Left lung (tissue), 10 donors: ENCODE results near the gene GLYR1. TPM values are rescaled to one million over a fixed set of nuclear protein-coding genes. Genes with fewer than 3 reads are reported as not detected.

Experiments
- ATAC-seq: fragments of 200-7000 bp; cut with Tn5 transposase; one replicate; pipeline ENCODE4 v1.9.1; 2020; ENCODE audit warnings: moderate library complexity
- DNase-seq, 4 donors: peaks; one replicate each; pipeline ENCODE4 v3.0.0-alpha.2; 2013 to 2020
- H3K27ac ChIP-seq, 2 donors: fragments of 200-600 bp; sonication (generic) in 1 of 2; one replicate each; pipeline versions ENCODE4 v1.5.0 to v1.8.0; 2020 to 2021
- H3K27me3 ChIP-seq, 2 donors: fragments of 200-600 bp; sonication (generic) in 1 of 2; one replicate each; pipeline versions ENCODE4 v1.5.0 to v1.8.0; 2020 to 2021
- H3K36me3 ChIP-seq, 2 donors: fragments of 200-600 bp; sonication (generic) in 1 of 2; one replicate each; pipeline versions ENCODE4 v1.5.0 to v1.8.0; 2020 to 2021
- H3K4me1 ChIP-seq, 2 donors: fragments of 200-600 bp; one replicate each; pipeline ENCODE4 v1.8.0; 2021
- H3K4me3 ChIP-seq, 2 donors: fragments of 200-600 bp; sonication (generic) in 1 of 2; one replicate each; pipeline versions ENCODE4 v1.5.0 to v1.8.0; 2020 to 2021; ENCODE audit warnings: mild to moderate bottlenecking in 1 of 2
- H3K9me3 ChIP-seq, 2 donors: fragments of 200-600 bp; sonication (generic) in 1 of 2; one replicate each; pipeline versions ENCODE4 v1.5.0 to v1.8.0; 2020 to 2021
- CTCF ChIP-seq, 2 donors: fragments of 200-600 bp; sonication (generic) in 1 of 2; IDR thresholded peaks; one replicate each; pipeline versions ENCODE4 v1.5.0 to v1.8.0; 2021; ENCODE audit warnings: antibody characterized with exemption in 2 of 2
- intact Hi-C, 2 donors: fragments of 100-400 bp; cut with DNase I; formaldehyde crosslinking; loops; one replicate each; pipeline versions ENCODE4 v1.11.2 to v1.14.2; 2022
- polyA plus RNA-seq, 6 donors: library from polyadenylated mRNA; unstranded; fragments of 120-200 nt; gene quantifications; one replicate each; pipeline ENCODE4 v1.2.1, GENCODE V29; 2013; ENCODE audit not compliant: insufficient read length in 6 of 6
- total RNA-seq, 2 donors: library from RNA; stranded (reverse); fragmentation: NEBNext Ultra II Directional; extraction: Animal tissue kit (Norgen Biotek cat#: 25700); gene quantifications; one replicate each; pipeline ENCODE4 v1.2.1, GENCODE V29; 2021
- donor health status: DM: no; HTN: yes; CAD: no.
- donor health status: DM: no; HTN: no; CAD: no.

The GLYR1 gene
- total and polyA plus RNA-seq, 8 donors: 65.2 to 128 (median 113) TPM

GRCh38 chr16:4811242-4811641 lies 35.8 kb downstream of the GLYR1 start:
- H3K27me3 ChIP-seq: no peaks in the 10 kb centered on the region
- H3K36me3 ChIP-seq: peaks cover 0 to 100% of the 10 kb centered on the region in 2 donors
- DNase-seq: no peak
- H3K4me1 ChIP-seq: no peaks in the 10 kb centered on the region
- no peaks in the 10 kb centered on the region for H3K9me3 ChIP-seq
- no peak for ATAC-seq
- no peak overlapping the region for H3K27ac ChIP-seq
- no peak overlapping the region for H3K4me3 ChIP-seq
- intact Hi-C loops: no loop called here
- no peak for TF ChIP-seq CTCF (IDR thresholded peaks at IDR 0.05)

- ATAC-seq: no peak
- Histone ChIP-seq H3K36me3 (peaks cover 0 to 77% of the 10 kb centered on the region in 2 donors), H3K4me3 (no peak overlapping the region), H3K27ac (no peak overlapping the region), H3K9me3 (no peaks in the 10 kb centered on the region), H3K27me3 (no peaks in the 10 kb centered on the region), H3K4me1 (peaks cover 12 to 26% of the 10 kb centered on the region in 2 donors)
- intact Hi-C loops: no loop called here
- no peak for DNase-seq
- no peak for TF ChIP-seq CTCF (IDR thresholded peaks at IDR 0.05)
These were observed 40.8 kb downstream of the GLYR1 start for GRCh38 chr16:4806280-4806679.

GRCh38 chr16:4805231-4805630 lies 41.9 kb downstream of the GLYR1 start:
- TF ChIP-seq CTCF (IDR thresholded peaks at IDR 0.05): no peak
- H3K9me3 ChIP-seq: no peaks in the 10 kb centered on the region
- no peak overlapping the region for H3K4me3 ChIP-seq
- no peak for ATAC-seq
- H3K27ac ChIP-seq: no peak overlapping the region
- H3K27me3 ChIP-seq: no peaks in the 10 kb centered on the region
- H3K36me3 ChIP-seq: peaks cover 0 to 66% of the 10 kb centered on the region in 2 donors
- no peak for DNase-seq
- intact Hi-C loops: no loop called here
- peaks cover 20 to 36% of the 10 kb centered on the region in 2 donors for H3K4me1 ChIP-seq

GRCh38 chr16:4803898-4804762 lies 43.0 kb downstream of the GLYR1 start:
- Histone ChIP-seq H3K36me3 (peaks cover 0 to 60% of the 10 kb centered on the region in 2 donors), H3K27me3 (no peaks in the 10 kb centered on the region), H3K9me3 (no peaks in the 10 kb centered on the region), H3K4me1 (peaks cover 20 to 42% of the 10 kb centered on the region in 2 donors), H3K4me3 (peak overlapping the region in 1 of 2 donors; percentile 88), H3K27ac (peak overlapping the region in 1 of 2 donors; percentile 94)
- DNase-seq: no peak
- intact Hi-C loops: no loop called here
- no peak for ATAC-seq
- TF ChIP-seq CTCF (IDR thresholded peaks at IDR 0.05): no peak

GRCh38 chr16:4803401-4803844 lies 43.7 kb downstream of the GLYR1 start:
- Histone ChIP-seq H3K27me3 (no peaks in the 10 kb centered on the region), H3K27ac (peak overlapping the region; percentile 81 to 94), H3K36me3 (peaks cover 0 to 60% of the 10 kb centered on the region in 2 donors), H3K4me1 (peaks cover 20 to 42% of the 10 kb centered on the region in 2 donors), H3K4me3 (peak overlapping the region; percentile 87 to 88), H3K9me3 (no peaks in the 10 kb centered on the region)
- intact Hi-C loops: no loop called here
- TF ChIP-seq CTCF (IDR thresholded peaks at IDR 0.05): no peak
- DNase-seq (peak in 1 of 4 donors; percentile 48), ATAC-seq (no peak)
